CD4-positive, alpha-beta memory T cell (primary cell): ENCODE data around the gene PTPN11. TPM values are rescaled to one million over a fixed set of nuclear protein-coding genes. Genes with fewer than 3 reads are reported as not detected.
"Not testable (repeated sequence)": the region's sequence is repeated elsewhere in the genome, so short reads cannot be mapped to it uniquely, and the experiment has no call there.

Experiments used
- CTCF ChIA-PET: fragments of 350-600 bp; sonication (Branson Sonifier 250); formaldehyde crosslinking; loops from one replicate; lab custom pipeline; 2021; ENCODE audit warnings: inconsistent platforms; ENCODE audit not compliant: partially characterized antibody; lab: Charles Lee
- POLR2A ChIA-PET: fragments of 350-600 bp; sonication (Branson Sonifier 250); formaldehyde crosslinking; loops from one replicate; lab custom pipeline; 2021; ENCODE audit not compliant: partially characterized antibody; lab: Charles Lee
- DNase-seq, 5 donors: peaks; one replicate each; pipeline versions ENCODE4 v3.0.0 to v3.0.0-alpha.2; 2020 to 2022; ENCODE audit warnings: mixed read lengths in 1 of 5
- H3K27ac ChIP-seq: one replicate; pipeline ENCODE4 v1.7.0; 2013; ENCODE audit warnings: low read depth, low read length
- H3K27me3 ChIP-seq: 2 replicates; pipeline ENCODE4 v1.7.0; 2013; ENCODE audit warnings: mild to moderate bottlenecking, low read length, moderate library complexity; ENCODE audit not compliant: insufficient read depth
- H3K36me3 ChIP-seq: 2 replicates; pipeline ENCODE4 v1.7.0; 2013; ENCODE audit warnings: mild to moderate bottlenecking, low read length, moderate library complexity; ENCODE audit not compliant: insufficient read depth
- H3K4me1 ChIP-seq: 2 replicates; pipeline ENCODE4 v1.7.0; 2013; ENCODE audit warnings: mild to moderate bottlenecking, low read length, moderate library complexity; ENCODE audit not compliant: insufficient read depth
- H3K4me3 ChIP-seq, 2 donors: one replicate each; pipeline ENCODE4 v1.7.0; 2013; ENCODE audit warnings: low read length in 2 of 2, mild to moderate bottlenecking in 1 of 2
- H3K9me3 ChIP-seq, 2 donors: one replicate each; pipeline ENCODE4 v1.7.0; 2013; ENCODE audit warnings: low read length in 2 of 2, control low read depth in 1 of 2; ENCODE audit not compliant: control insufficient read depth in 1 of 2
- H3K27ac Mint-ChIP-seq, 7 donors: one replicate each; pipeline ENCODE4 v1.8.0; 2020 to 2021; ENCODE audit warnings: mixed read lengths in 7 of 7, mild to moderate bottlenecking in 6 of 7, inconsistent platforms in 3 of 7, moderate library complexity in 3 of 7
- H3K27me3 Mint-ChIP-seq, 2 donors: one replicate each; pipeline ENCODE4 v1.8.0; 2020 to 2021; ENCODE audit warnings: mixed read lengths in 2 of 2
- H3K36me3 Mint-ChIP-seq, 2 donors: one replicate each; pipeline ENCODE4 v1.8.0; 2020 to 2021; ENCODE audit warnings: mixed read lengths in 2 of 2, inconsistent platforms in 1 of 2, mild to moderate bottlenecking in 1 of 2
- H3K4me1 Mint-ChIP-seq, 4 donors: one replicate each; pipeline ENCODE4 v1.8.0; 2020 to 2021; ENCODE audit warnings: mixed read lengths in 4 of 4, mild to moderate bottlenecking in 1 of 4
- H3K4me3 Mint-ChIP-seq, 8 donors: one replicate each; pipeline ENCODE4 v1.8.0; 2020 to 2021; ENCODE audit warnings: mixed read lengths in 8 of 8, mild to moderate bottlenecking in 7 of 8, moderate library complexity in 6 of 8, inconsistent platforms in 3 of 8
- H3K9me3 Mint-ChIP-seq, 8 donors: one replicate each; pipeline ENCODE4 v1.8.0; 2020 to 2021; ENCODE audit warnings: mixed read lengths in 8 of 8, mild to moderate bottlenecking in 5 of 8, inconsistent platforms in 3 of 8, moderate library complexity in 1 of 8
- intact Hi-C: fragments of 100-400 bp; cut with micrococcal nuclease; formaldehyde crosslinking; loops from one replicate; pipeline ENCODE4 v1.15.1; 2023
- polyA plus RNA-seq, 2 donors: library from polyadenylated mRNA; unstranded; fragments of 300-500 nt; fragmentation: Illumina TruSeq; gene quantifications; one replicate each; pipeline ENCODE4 v1.2.3, GENCODE V29; 2021
- total RNA-seq, 2 experiments: library from RNA; stranded (reverse); gene quantifications; one replicate each; pipeline ENCODE4 v1.2.3, GENCODE V29; 2021

Gene PTPN11
- total and polyA plus RNA-seq, 4 experiments from 2014 or later: 45.3 to 72.2 (median 52.4) TPM

GRCh38 chr12:112431965-112432364, 13.2 kb downstream of the PTPN11 start:
- no peaks in the 10 kb centered on the region for H3K27me3 Mint-ChIP-seq
- POLR2A ChIA-PET: no interaction called here
- H3K27me3 ChIP-seq: no peaks in the 10 kb centered on the region

GRCh38 chr12:112433551-112433950, 14.8 kb downstream of the PTPN11 start:
- ChIA-PET POLR2A (no interaction called here), CTCF (no interaction called here)
- peaks cover 4 to 8% of the 10 kb centered on the region in 2 donors for H3K36me3 Mint-ChIP-seq
- H3K27ac ChIP-seq: no peak overlapping the region
- H3K9me3 ChIP-seq: no peaks in the 10 kb centered on the region
- H3K4me1 Mint-ChIP-seq: peaks cover 26 to 42% (median 36%) of the 10 kb centered on the region in 4 donors
- no peak overlapping the region for H3K4me3 ChIP-seq
- H3K4me3 Mint-ChIP-seq: no peak overlapping the region
- no peaks in the 10 kb centered on the region for H3K27me3 Mint-ChIP-seq
- no peak for DNase-seq
- H3K36me3 ChIP-seq: no peaks in the 10 kb centered on the region
- no peaks in the 10 kb centered on the region for H3K9me3 Mint-ChIP-seq
- intact Hi-C loops: no loop called here
- H3K4me1 ChIP-seq: peaks cover 21% of the 10 kb centered on the region
- no peaks in the 10 kb centered on the region for H3K27me3 ChIP-seq
- H3K27ac Mint-ChIP-seq: peak overlapping the region in 1 of 7 donors; percentile 41

More at GRCh38 chr12:112431965-112432364, 13.2 kb downstream of the PTPN11 start:
- CTCF ChIA-PET: interaction anchor here (0.6 kb wide), 1 partner anchor 86 kb away, joined by 3 read pairs; no protein-coding TSS in a partner anchor
- peak overlapping the region in 4 of 7 donors; percentile 5 to 46 (median 12) for H3K27ac Mint-ChIP-seq
- H3K27ac ChIP-seq: no peak overlapping the region
- H3K4me1 Mint-ChIP-seq: peaks cover 22 to 40% (median 33%) of the 10 kb centered on the region in 4 donors
- H3K9me3 ChIP-seq: no peaks in the 10 kb centered on the region
- peak overlapping the region in 1 of 8 donors; percentile 59 for H3K4me3 Mint-ChIP-seq
- H3K36me3 Mint-ChIP-seq: peaks cover 4 to 9% of the 10 kb centered on the region in 2 donors
- intact Hi-C loops: no loop called here
- no peaks in the 10 kb centered on the region for H3K36me3 ChIP-seq
- H3K4me1 ChIP-seq: peaks cover 21% of the 10 kb centered on the region
- H3K4me3 ChIP-seq: no peak overlapping the region
- no peak for DNase-seq
- H3K9me3 Mint-ChIP-seq: no peaks in the 10 kb centered on the region

GRCh38 chr12:112438645-112439044, 19.9 kb downstream of the PTPN11 start:
- CTCF ChIA-PET, H3K27ac ChIP-seq, DNase-seq, intact Hi-C loops, H3K36me3 Mint-ChIP-seq, H3K4me3 ChIP-seq, H3K27me3 Mint-ChIP-seq, H3K4me3 Mint-ChIP-seq, H3K4me1 ChIP-seq, H3K36me3 ChIP-seq, H3K27me3 ChIP-seq, H3K9me3 ChIP-seq, POLR2A ChIA-PET, H3K9me3 Mint-ChIP-seq, H3K27ac Mint-ChIP-seq: not testable (repeated sequence)
- peaks cover 13 to 25% (median 18%) of the 10 kb centered on the region in 4 donors for H3K4me1 Mint-ChIP-seq

- Histone ChIP-seq H3K4me1 (peaks cover 4% of the 10 kb centered on the region), H3K4me3 (no peak overlapping the region), H3K27me3 (no peaks in the 10 kb centered on the region), H3K9me3 (no peaks in the 10 kb centered on the region), H3K36me3 (no peaks in the 10 kb centered on the region), H3K27ac (no peak overlapping the region)
- Mint-ChIP-seq H3K27ac (peak overlapping the region in 2 of 7 donors; percentile 27 to 68), H3K9me3 (no peaks in the 10 kb centered on the region), H3K4me1 (peaks cover 10 to 26% (median 19%) of the 10 kb centered on the region in 4 donors), H3K27me3 (no peaks in the 10 kb centered on the region), H3K36me3 (peaks cover 0 to 5% of the 10 kb centered on the region in 2 donors), H3K4me3 (no peak overlapping the region)
- intact Hi-C loops: no loop called here
- ChIA-PET CTCF (no interaction called here), POLR2A (no interaction called here)
- no peak for DNase-seq
Measured at GRCh38 chr12:112439769-112440168, 21.0 kb downstream of the PTPN11 start.

GRCh38 chr12:112440653-112441052, 21.9 kb downstream of the PTPN11 start:
- H3K4me3 Mint-ChIP-seq, H3K27me3 ChIP-seq, H3K27me3 Mint-ChIP-seq, H3K36me3 Mint-ChIP-seq, H3K4me3 ChIP-seq, POLR2A ChIA-PET, H3K36me3 ChIP-seq, DNase-seq, intact Hi-C loops, H3K9me3 Mint-ChIP-seq, H3K27ac ChIP-seq, CTCF ChIA-PET, H3K27ac Mint-ChIP-seq, H3K4me1 ChIP-seq, H3K9me3 ChIP-seq: not testable (repeated sequence)
- peaks cover 6 to 20% (median 15%) of the 10 kb centered on the region in 4 donors for H3K4me1 Mint-ChIP-seq

- DNase-seq: no peak
- no peak overlapping the region for H3K4me3 Mint-ChIP-seq
- H3K4me1 Mint-ChIP-seq: peaks cover 11 to 26% (median 16%) of the 10 kb centered on the region in 4 donors
- no peaks in the 10 kb centered on the region for H3K27me3 ChIP-seq
- no peaks in the 10 kb centered on the region for H3K36me3 ChIP-seq
- peaks cover 15% of the 10 kb centered on the region for H3K4me1 ChIP-seq
- CTCF ChIA-PET: no interaction called here
- no peak overlapping the region for H3K4me3 ChIP-seq
- no peak overlapping the region for H3K27ac Mint-ChIP-seq
- H3K9me3 Mint-ChIP-seq: no peaks in the 10 kb centered on the region
- intact Hi-C loops: no loop called here
- H3K27ac ChIP-seq: no peak overlapping the region
- H3K36me3 Mint-ChIP-seq: peaks cover 8 to 18% of the 10 kb centered on the region in 2 donors
- H3K9me3 ChIP-seq: no peaks in the 10 kb centered on the region
- POLR2A ChIA-PET: no interaction called here
- H3K27me3 Mint-ChIP-seq: no peaks in the 10 kb centered on the region
Measured at GRCh38 chr12:112443916-112444315, 25.2 kb downstream of the PTPN11 start.

- Mint-ChIP-seq H3K4me3 (no peak overlapping the region), H3K27me3 (no peaks in the 10 kb centered on the region), H3K36me3 (peaks cover 21 to 35% of the 10 kb centered on the region in 2 donors), H3K9me3 (no peaks in the 10 kb centered on the region), H3K4me1 (peaks cover 11 to 26% (median 14%) of the 10 kb centered on the region in 4 donors), H3K27ac (peak overlapping the region; percentile 12 to 80 (median 43))
- H3K4me3 ChIP-seq: no peak overlapping the region
- H3K27me3 ChIP-seq: no peaks in the 10 kb centered on the region
- peaks cover 15% of the 10 kb centered on the region for H3K4me1 ChIP-seq
- POLR2A ChIA-PET: no interaction called here
- H3K36me3 ChIP-seq: peaks cover 16% of the 10 kb centered on the region
- intact Hi-C loops: no loop called here
- DNase-seq: no peak
- CTCF ChIA-PET: no interaction called here
- no peaks in the 10 kb centered on the region for H3K9me3 ChIP-seq
- no peak overlapping the region for H3K27ac ChIP-seq
Measured at GRCh38 chr12:112446008-112446725, 27.4 kb downstream of the PTPN11 start.
